GM18517 (cell line): ENCODE results near the gene ZNF239.
"Not testable (repeated sequence)": the region's sequence is repeated elsewhere in the genome, so short reads cannot be mapped to it uniquely, and the experiment has no call there.

Experiments used
- ATAC-seq: cut with Tn5 transposase; IDR thresholded peaks from one replicate; pipeline ENCODE4 v1.9.1; 2021; ENCODE audit warnings: mild to moderate bottlenecking, moderate library complexity; ENCODE audit not compliant: unreplicated experiment

ZNF239 gene

GRCh38 chr10:43584051-43584450 is 9.6 kb upstream of the ZNF239 start:
- no peak for ATAC-seq

GRCh38 chr10:43576580-43576979 is 2.2 kb upstream of the ZNF239 start:
- no peak for ATAC-seq

- ATAC-seq, result no peak
Observed at GRCh38 chr10:43576062-43576461, 1.6 kb upstream of the ZNF239 start.

- ATAC-seq, result no peak
Observed at GRCh38 chr10:43574906-43575305, 490 bp upstream of the ZNF239 start.

GRCh38 chr10:43573250-43574000 is 991 bp downstream of the ZNF239 start:
- ATAC-seq, result no peak

- no peak for ATAC-seq
Observed at GRCh38 chr10:43570971-43571370, 3.4 kb downstream of the ZNF239 start.

GRCh38 chr10:43569681-43570080 is 4.7 kb downstream of the ZNF239 start:
- no peak for ATAC-seq

GRCh38 chr10:43557214-43557613 is 17.2 kb downstream of the ZNF239 start:
- ATAC-seq, result no peak

GRCh38 chr10:43543746-43544145 is 30.7 kb downstream of the ZNF239 start:
- ATAC-seq, result not testable (repeated sequence)

- no peak for ATAC-seq
Observed at GRCh38 chr10:43524434-43525247, 49.8 kb downstream of the ZNF239 start.
